Liver (tissue), 3 donors: ENCODE data around the gene EXOC3L1.

ENCODE experiments used
- CTCF ChIP-seq: fragments of 150-350 bp; IDR thresholded peaks from 2 replicates; pipeline ENCODE4 v1.5.1; 2017; ENCODE audit warnings: improper control_type of control experiment, low read depth, low read length; ENCODE audit not compliant: missing input control
- EGR1 ChIP-seq, 2 donors: IDR thresholded peaks; 2 replicates each; pipeline ENCODE4 v1.6.1; 2016 to 2018; ENCODE audit warnings: antibody characterized with exemption in 2 of 2, low read depth in 2 of 2
- GABPA ChIP-seq, 2 donors: IDR thresholded peaks in 1 of 2; conservative IDR thresholded peaks in 1 of 2; 2 replicates each; pipeline ENCODE4 v1.6.1; 2016; ENCODE audit warnings: antibody characterized with exemption in 2 of 2, mild to moderate bottlenecking in 1 of 2, moderate library complexity in 1 of 2
- MAX ChIP-seq: IDR thresholded peaks from 2 replicates; pipeline ENCODE4 v1.6.1; 2016; ENCODE audit warnings: antibody characterized with exemption
- RAD21 ChIP-seq, 2 donors: IDR thresholded peaks; 2 replicates each; pipeline ENCODE4 v1.6.1; 2016; ENCODE audit warnings: antibody characterized with exemption in 2 of 2, mild to moderate bottlenecking in 2 of 2
- REST ChIP-seq: IDR thresholded peaks from 2 replicates; pipeline ENCODE4 v1.6.1; 2016; ENCODE audit warnings: antibody characterized with exemption, mild to moderate bottlenecking
- SP1 ChIP-seq: IDR thresholded peaks from 2 replicates; pipeline ENCODE4 v1.6.1; 2018; ENCODE audit warnings: antibody characterized with exemption, mild to moderate bottlenecking
- TAF1 ChIP-seq: conservative IDR thresholded peaks from 2 replicates; pipeline ENCODE4 v1.6.1; 2016; ENCODE audit warnings: antibody characterized with exemption, mild to moderate bottlenecking
- donor health status: healthy.
- donor health status: healthy.

- TF ChIP-seq RAD21 (IDR thresholded peaks at IDR 0.05) (no peak), SP1 (no peak), CTCF (no peak), GABPA (IDR thresholded peaks at IDR 0.05 in 1 of 2, conservative IDR thresholded peaks at IDR 0.05 in 1 of 2) (no peak), EGR1 (IDR thresholded peaks at IDR 0.05; ENCODE audit: low read depth in 2 of 2) (no peak), TAF1 (no peak), REST (no peak), MAX (no peak)
Observed at GRCh38 chr16:67238806-67239470, 49.0 kb upstream of the EXOC3L1 start.
